RWPE1 (cell line): ENCODE data around the gene FCER1G.

Source experiments
- CTCF ChIA-PET: fragments of 350-600 bp; sonication (Branson Sonifier 250); formaldehyde crosslinking; extraction: SDS; loops from one replicate; lab custom pipeline; 2021; lab: Yijun Ruan, JAX
- POLR2A ChIA-PET: fragments of 400-600 bp; formaldehyde crosslinking; extraction: SDS; loops from one replicate; lab custom pipeline; 2020; ENCODE audit warnings: antibody characterized with exemption; ENCODE audit not compliant: low non-redundant PET; lab: Yijun Ruan, JAX
- DNase-seq: peaks from one replicate; pipeline ENCODE4 v3.0.0; 2012; ENCODE audit warnings: low spot score
- H3K27ac ChIP-seq: fragments of 450-650 bp; 2 replicates; pipeline ENCODE4 v1.5.1; 2017
- CTCF ChIP-seq: fragments of 450-650 bp; conservative IDR thresholded peaks from 2 replicates; pipeline ENCODE4 v1.5.1; 2017; ENCODE audit warnings: low read depth, mild to moderate bottlenecking

FCER1G gene

GRCh38 chr1:161171696-161172095 lies 43.4 kb upstream of the FCER1G start:
- POLR2A ChIA-PET, result no interaction called here
- no peak for TF ChIP-seq CTCF
- DNase-seq, result no peak
- peak overlapping the region; percentile 6; the same call in 1 of the 2 replicates for H3K27ac ChIP-seq
- CTCF ChIA-PET, result interaction anchor here (0.9 kb wide), 1 partner anchor 210 kb away, joined by 3 read pairs; no protein-coding TSS in a partner anchor

- CTCF ChIA-PET, result no interaction called here
- POLR2A ChIA-PET, result no interaction called here
- no peak for TF ChIP-seq CTCF
- no peak for DNase-seq
- no peak overlapping the region for H3K27ac ChIP-seq
These were observed 42.7 kb upstream of the FCER1G start for GRCh38 chr1:161172349-161172748.

- ChIA-PET CTCF (no interaction called here), POLR2A (no interaction called here)
- TF ChIP-seq CTCF, result no peak
- no peak for DNase-seq
- H3K27ac ChIP-seq, result no peak overlapping the region
These were observed 42.2 kb upstream of the FCER1G start for GRCh38 chr1:161172776-161173376.

GRCh38 chr1:161173711-161174110 lies 41.4 kb upstream of the FCER1G start:
- ChIA-PET CTCF (interaction anchor here (0.6 kb wide), 1 partner anchor 335 kb away, joined by 7 read pairs; no protein-coding TSS in a partner anchor), POLR2A (interaction anchor here (0.7 kb wide), 1 partner anchor 69 kb away, joined by 3 read pairs; no protein-coding TSS in a partner anchor)
- no peak for DNase-seq
- peak overlapping the region; percentile 1; the same call in 1 of the 2 replicates for H3K27ac ChIP-seq
- no peak for TF ChIP-seq CTCF

- POLR2A ChIA-PET, result no interaction called here
- H3K27ac ChIP-seq, result no peak overlapping the region
- TF ChIP-seq CTCF, result no peak
- CTCF ChIA-PET, result interaction anchor here (1.1 kb wide), 1 partner anchor 237 kb away, joined by 3 read pairs; no protein-coding TSS in a partner anchor
- no peak for DNase-seq
These were observed 40.2 kb upstream of the FCER1G start for GRCh38 chr1:161174911-161175310.

GRCh38 chr1:161175771-161176453 lies 39.2 kb upstream of the FCER1G start:
- TF ChIP-seq CTCF, result no peak
- H3K27ac ChIP-seq, result no peak overlapping the region; the same call in none of the 2 replicates

More at GRCh38 chr1:161175771-161176453, 39.2 kb upstream of the FCER1G start:
- POLR2A ChIA-PET, result no interaction called here
- CTCF ChIA-PET, result interaction anchor here (0.7 to 1.1 kb wide), 2 partner anchors 102 to 236 kb away, joined by 3 read pairs; no protein-coding TSS in a partner anchor
- no peak for DNase-seq
